ENCODE results near the gene ZHX3. TPM values are rescaled to one million over a fixed set of nuclear protein-coding genes. Genes with fewer than 3 reads are reported as not detected.

ZHX3 gene
- total and polyA plus RNA-seq, 8 donors: 6.6 to 59.3 (median 18.7) TPM

DNA sequence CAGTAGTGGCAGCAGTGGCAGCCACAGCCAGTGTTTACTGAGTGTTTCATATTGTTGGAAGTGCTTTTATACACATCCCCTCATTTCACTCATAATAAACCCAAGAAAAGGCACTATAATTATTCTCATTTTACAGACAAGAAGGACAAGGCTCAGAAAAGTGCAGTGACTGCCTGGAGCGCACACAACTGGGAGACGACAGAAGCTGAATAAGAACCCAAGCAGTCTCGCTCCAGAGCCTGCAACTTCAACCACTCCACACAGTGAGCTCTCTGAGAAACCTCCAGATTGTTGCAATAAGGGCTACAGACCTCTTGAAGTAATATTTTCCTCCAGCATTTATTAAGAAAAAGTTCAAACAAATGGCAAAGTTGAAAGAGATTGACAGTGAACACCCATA is 103.3 kb downstream of the ZHX3 start:
- Histone ChIP-seq H3K9me3 (no peaks in the 10 kb centered on the region), H3K27ac (no peak overlapping the region), H3K4me3 (no peak overlapping the region), H3K4me1 (peaks cover 0 to 16% (median 12%) of the 10 kb centered on the region in 4 donors), H3K36me3 (no peaks in the 10 kb centered on the region), H3K27me3 (no peaks in the 10 kb centered on the region)
- no peak for DNase-seq
- TF ChIP-seq EP300 (IDR thresholded peaks at IDR 0.05) (no peak), POLR2A (IDR thresholded peaks at IDR 0.05) (no peak), POLR2AphosphoS5 (IDR thresholded peaks at IDR 0.05) (no peak)
- TF ChIP-seq, protein P1, sequence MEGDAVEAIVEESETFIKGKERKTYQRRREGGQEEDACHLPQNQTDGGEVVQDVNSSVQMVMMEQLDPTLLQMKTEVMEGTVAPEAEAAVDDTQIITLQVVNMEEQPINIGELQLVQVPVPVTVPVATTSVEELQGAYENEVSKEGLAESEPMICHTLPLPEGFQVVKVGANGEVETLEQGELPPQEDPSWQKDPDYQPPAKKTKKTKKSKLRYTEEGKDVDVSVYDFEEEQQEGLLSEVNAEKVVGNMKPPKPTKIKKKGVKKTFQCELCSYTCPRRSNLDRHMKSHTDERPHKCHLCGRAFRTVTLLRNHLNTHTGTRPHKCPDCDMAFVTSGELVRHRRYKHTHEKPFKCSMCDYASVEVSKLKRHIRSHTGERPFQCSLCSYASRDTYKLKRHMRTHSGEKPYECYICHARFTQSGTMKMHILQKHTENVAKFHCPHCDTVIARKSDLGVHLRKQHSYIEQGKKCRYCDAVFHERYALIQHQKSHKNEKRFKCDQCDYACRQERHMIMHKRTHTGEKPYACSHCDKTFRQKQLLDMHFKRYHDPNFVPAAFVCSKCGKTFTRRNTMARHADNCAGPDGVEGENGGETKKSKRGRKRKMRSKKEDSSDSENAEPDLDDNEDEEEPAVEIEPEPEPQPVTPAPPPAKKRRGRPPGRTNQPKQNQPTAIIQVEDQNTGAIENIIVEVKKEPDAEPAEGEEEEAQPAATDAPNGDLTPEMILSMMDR (IDR thresholded peaks at IDR 0.05): no peak
- intact Hi-C loops (cut with DNase I; ENCODE audit: low total_unique reads): no loop called here
- WGBS, 5 donors: 90 to 98% (median 97%) methylated on average over 3 of the region's 3 CpGs

DNA sequence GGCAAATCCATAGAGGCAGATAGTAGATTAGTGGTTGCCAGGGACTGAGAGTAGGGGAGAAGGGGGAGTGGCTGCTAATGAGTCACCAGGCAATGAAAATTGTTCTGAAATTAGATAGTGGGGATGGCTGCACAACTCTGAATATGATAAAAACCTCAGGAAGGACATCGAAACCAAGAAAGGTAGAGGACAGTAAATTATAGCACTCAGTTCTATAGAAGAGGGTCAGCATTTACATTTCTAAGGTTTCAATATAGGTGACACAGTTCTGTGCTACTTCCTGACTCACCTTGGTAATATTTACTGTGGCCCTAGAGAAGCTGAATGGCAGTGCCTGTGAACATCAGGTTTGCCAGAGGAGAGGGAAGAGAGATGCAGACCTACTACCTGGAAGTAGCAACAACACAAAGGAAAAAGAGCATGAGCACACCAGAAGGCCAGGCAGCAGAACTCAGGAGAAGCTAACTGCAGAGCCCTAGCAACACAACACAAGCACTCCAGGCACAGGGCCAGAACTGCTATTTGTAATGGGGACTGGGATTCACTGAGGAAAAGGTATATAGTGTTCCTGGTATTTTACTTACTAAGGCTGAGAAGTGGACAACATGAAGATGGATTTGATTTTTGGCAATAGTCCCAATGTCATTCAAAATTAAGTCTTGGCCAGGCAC is 104.2 kb downstream of the ZHX3 start:
- no peak overlapping the region for H3K4me3 ChIP-seq
- no peaks in the 10 kb centered on the region for H3K9me3 ChIP-seq
- WGBS, 5 donors: 59 to 81% (median 76%) methylated on average over 1 of the region's 1 CpG
- peak in 1 of 2 donors; percentile 54 for DNase-seq
- no peaks in the 10 kb centered on the region for H3K27me3 ChIP-seq
- H3K27ac ChIP-seq: peak overlapping the region in 1 of 5 donors; percentile 1
- H3K36me3 ChIP-seq: no peaks in the 10 kb centered on the region
- intact Hi-C loops (cut with DNase I; ENCODE audit: low total_unique reads): no loop called here
- TF ChIP-seq, protein P1 (IDR thresholded peaks at IDR 0.05): no peak
- TF ChIP-seq POLR2A (IDR thresholded peaks at IDR 0.05): no peak
- no peak for TF ChIP-seq POLR2AphosphoS5 (IDR thresholded peaks at IDR 0.05)
- no peak for TF ChIP-seq EP300 (IDR thresholded peaks at IDR 0.05)
- H3K4me1 ChIP-seq: peaks cover 0 to 16% (median 12%) of the 10 kb centered on the region in 4 donors

DNA sequence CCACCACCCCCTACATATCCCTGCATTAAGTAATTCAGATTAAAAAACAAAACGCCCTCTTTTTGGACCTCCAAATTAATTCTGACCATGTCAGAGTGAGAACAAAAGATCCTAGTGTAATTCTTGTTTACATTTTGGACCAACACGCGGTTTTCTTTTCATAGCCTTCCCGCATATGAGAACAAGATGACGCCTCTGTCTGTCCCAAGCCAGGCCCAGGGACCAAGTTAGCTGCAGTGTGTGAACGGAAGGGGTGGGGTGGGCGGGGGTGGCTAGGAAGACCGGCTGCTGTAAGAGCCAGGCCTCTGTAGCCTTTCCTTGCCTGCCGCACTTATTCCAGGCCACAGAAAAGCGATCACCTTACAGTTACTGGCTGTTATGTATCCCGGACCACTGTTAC is 112.2 kb downstream of the ZHX3 start:
- WGBS, 5 donors: 69 to 88% (median 86%) methylated on average over 9 to 11 of the region's 11 CpGs
- Histone ChIP-seq H3K9me3 (no peaks in the 10 kb centered on the region), H3K4me1 (no peaks in the 10 kb centered on the region), H3K27ac (no peak overlapping the region), H3K27me3 (no peaks in the 10 kb centered on the region), H3K36me3 (peaks cover 16 to 43% (median 34%) of the 10 kb centered on the region in 4 donors), H3K4me3 (no peak overlapping the region)
- no peak for DNase-seq
- intact Hi-C loops (cut with DNase I; ENCODE audit: low total_unique reads): no loop called here
- TF ChIP-seq POLR2AphosphoS5 (IDR thresholded peaks at IDR 0.05) (no peak), EP300 (IDR thresholded peaks at IDR 0.05) (no peak), POLR2A (IDR thresholded peaks at IDR 0.05) (no peak)
- TF ChIP-seq, protein P1 (IDR thresholded peaks at IDR 0.05): no peak

DNA sequence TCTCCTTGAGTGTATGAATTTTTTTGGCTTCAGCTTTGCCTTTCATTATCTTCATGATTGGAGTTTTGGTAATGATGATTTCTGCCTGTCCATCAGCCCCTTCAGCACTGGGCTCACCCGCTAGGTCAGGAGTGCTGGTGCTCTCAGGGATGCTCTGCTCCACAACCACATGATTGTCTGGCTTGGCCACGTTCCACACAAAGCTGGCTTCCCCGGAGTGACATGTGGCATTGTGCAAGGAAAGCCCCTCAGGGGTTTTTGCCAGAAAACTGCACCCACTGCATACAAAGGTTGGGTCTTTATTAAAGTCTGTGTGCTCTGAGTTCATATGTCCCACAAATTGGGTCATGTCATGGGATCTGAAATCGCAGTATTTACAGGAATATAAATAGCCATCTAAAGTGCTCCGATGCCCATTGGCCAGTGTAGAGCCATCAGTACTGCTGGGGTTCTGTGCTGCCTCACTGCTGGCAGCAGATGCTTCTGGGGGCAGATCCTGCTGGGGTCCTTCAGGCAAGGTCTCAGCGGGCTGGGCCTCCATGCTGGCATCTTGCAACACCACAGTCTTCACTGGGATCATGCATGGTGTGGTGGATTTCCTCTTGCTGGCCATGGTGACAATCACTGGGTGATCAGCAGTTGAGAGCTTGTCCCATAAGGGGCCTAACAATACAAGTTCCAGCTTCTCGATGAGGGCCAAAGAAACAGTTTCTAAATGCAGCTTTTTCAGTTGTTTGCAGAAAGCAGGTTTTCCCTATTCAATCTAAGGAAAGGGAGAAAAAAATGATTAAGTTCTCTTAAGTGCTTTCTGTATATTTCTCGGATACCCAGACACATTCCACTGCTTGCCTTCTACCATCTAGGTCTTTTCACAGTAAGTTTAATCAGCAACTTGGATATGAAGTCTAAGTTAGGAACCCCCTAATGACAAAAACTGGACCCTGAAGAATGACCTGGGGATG is 112.9 kb downstream of the ZHX3 start:
- Histone ChIP-seq H3K27ac (no peak overlapping the region), H3K4me1 (no peaks in the 10 kb centered on the region), H3K9me3 (peaks cover 0 to 3% (median 0%) of the 10 kb centered on the region in 4 donors), H3K4me3 (no peak overlapping the region), H3K27me3 (no peaks in the 10 kb centered on the region), H3K36me3 (peaks cover 16 to 50% (median 34%) of the 10 kb centered on the region in 4 donors)
- no peak for DNase-seq
- TF ChIP-seq, protein P1 (IDR thresholded peaks at IDR 0.05): no peak
- TF ChIP-seq EP300 (IDR thresholded peaks at IDR 0.05): no peak
- no peak for TF ChIP-seq POLR2AphosphoS5 (IDR thresholded peaks at IDR 0.05)
- no peak for TF ChIP-seq POLR2A (IDR thresholded peaks at IDR 0.05)
- 94 to 98% (median 94%) methylated on average over 8 of the region's 8 CpGs for WGBS, 5 donors
- intact Hi-C loops (cut with DNase I; ENCODE audit: low total_unique reads): no loop called here

Data from stomach (tissue), 9 donors.